K562 (cell line): ENCODE measurements around the gene KIAA0513. TPM values are rescaled to one million over a fixed set of nuclear protein-coding genes. Genes with fewer than 3 reads are reported as not detected.

Experiments
- DMBX1 ChIP-seq: fragments of 250-450 bp; sonication (Bioruptor Pico); IDR thresholded peaks from 2 replicates; pipeline ENCODE4 v1.8.0; 2022; ENCODE audit warnings: inconsistent platforms, mild to moderate bottlenecking, moderate library complexity, borderline replicate concordance
- HMGN3 ChIP-seq: IDR thresholded peaks from 2 replicates; pipeline ENCODE4 v1.6.1; 2011; ENCODE audit warnings: borderline replicate concordance, low read depth, mild to moderate bottlenecking, mixed read lengths, low read length; ENCODE audit not compliant: insufficient read length; ENCODE audit errors: extremely low read depth
- KAT7 ChIP-seq: sonication (generic); formaldehyde crosslinking; IDR thresholded peaks from 2 replicates; pipeline ENCODE4 v1.8.0; 2022; ENCODE audit warnings: missing genetic modification reagents, mild to moderate bottlenecking, borderline replicate concordance
- LEF1 ChIP-seq: fragments of 450-650 bp; IDR thresholded peaks from 2 replicates; pipeline ENCODE4 v1.6.1; 2016; ENCODE audit warnings: mild to moderate bottlenecking
- NR2C1 ChIP-seq, 2 experiments: fragments of 450-650 bp; IDR thresholded peaks; 2 replicates each; pipeline ENCODE4 v1.6.1; 2017; ENCODE audit warnings: mild to moderate bottlenecking in 2 of 2, antibody characterized with exemption in 1 of 2, inconsistent platforms in 1 of 2, missing compliant biosample characterization in 1 of 2, missing genetic modification characterization in 1 of 2
- PCBP2 ChIP-seq: fragments of 200-400 bp; formaldehyde crosslinking; IDR thresholded peaks from 2 replicates; pipeline ENCODE4 v1.6.1; 2018; ENCODE audit warnings: low read length, low read depth, mild to moderate bottlenecking, moderate library complexity; ENCODE audit not compliant: poor library complexity, severe bottlenecking
- PTRF ChIP-seq: fragments of 450-650 bp; IDR thresholded peaks from 2 replicates; pipeline ENCODE4 v1.6.1; 2016; ENCODE audit warnings: mild to moderate bottlenecking, missing genetic modification characterization, missing compliant biosample characterization
- RBM22 ChIP-seq: fragments of 200-400 bp; formaldehyde crosslinking; IDR thresholded peaks from 2 replicates; pipeline ENCODE4 v1.6.1; 2018; ENCODE audit warnings: low read length, low read depth; ENCODE audit not compliant: poor library complexity, severe bottlenecking
- ZNF589 ChIP-seq: fragments of 200-800 bp; sonication (Bioruptor generic); IDR thresholded peaks from 2 replicates; pipeline ENCODE4 v1.6.1; 2016; ENCODE audit warnings: low read depth, missing genetic modification characterization, missing compliant biosample characterization
- polyA plus RNA-seq, 8 experiments: library from polyadenylated mRNA; depleted of rRNA in 4 of 8; stranded (reverse) in 5 of 8; unstranded in 3 of 8; fragments of >200 nt; fragmentation: Nextera tagmentation in 2 of 8; fragmentation: Illumina TruSeq in 1 of 8; extraction: Ambion mirVana in 2 of 8; extraction: Trizol in 1 of 8; gene quantifications; 2 replicates each; pipeline versions ENCODE4 v1.2.1 to v1.2.3, GENCODE V29; 2011 to 2014; ENCODE audit warnings: inconsistent platforms in 1 of 8, missing spikeins in 1 of 8
- total RNA-seq, 7 experiments: library from RNA; depleted of rRNA in 6 of 7; stranded (reverse); fragments of >200 nt in 6 of 7; fragmentation: Illumina TruSeq in 2 of 7; extraction: Trizol in 2 of 7; gene quantifications; 2 replicates each; pipeline versions ENCODE4 v1.2.1 to v1.2.3, GENCODE V29; 2011 to 2021; ENCODE audit warnings: low replicate concordance in 1 of 7
- TF ChIP-seq, protein P1 (sequence below): fragments of 450-650 bp; IDR thresholded peaks from 2 replicates; pipeline ENCODE4 v1.6.1; 2016; ENCODE audit warnings: antibody characterized with exemption
- TF ChIP-seq, protein P2 (sequence below): fragments of 450-650 bp; IDR thresholded peaks from 2 replicates; pipeline ENCODE4 v1.6.1; 2016; ENCODE audit warnings: mild to moderate bottlenecking
- TF ChIP-seq, protein P3 (sequence below), 2 experiments: IDR thresholded peaks in 1 of 2; conservative IDR thresholded peaks in 1 of 2; 2 replicates each; pipeline ENCODE4 v1.6.1; 2016; ENCODE audit warnings: low read depth in 2 of 2, mild to moderate bottlenecking in 1 of 2, missing compliant biosample characterization in 1 of 2, missing genetic modification characterization in 1 of 2, moderate library complexity in 1 of 2
- TF ChIP-seq, protein P4 (sequence below): fragments of 250-450 bp; sonication (Bioruptor Pico); IDR thresholded peaks from 2 replicates; pipeline ENCODE4 v1.8.0; 2022; ENCODE audit warnings: moderate library complexity, mild to moderate bottlenecking, inconsistent platforms
- TF ChIP-seq, protein P5 (sequence below): sonication (generic); formaldehyde crosslinking; IDR thresholded peaks from 2 replicates; pipeline ENCODE4 v1.8.0; 2022; ENCODE audit warnings: mild to moderate bottlenecking, missing genetic modification reagents

KIAA0513 gene
- total and polyA plus RNA-seq, 9 of the 15 experiments (the other 6 are each of a cell fraction or from before 2014, with no cell fraction given), result 0.18 to 13.7 (median 10.2) TPM

DNA sequence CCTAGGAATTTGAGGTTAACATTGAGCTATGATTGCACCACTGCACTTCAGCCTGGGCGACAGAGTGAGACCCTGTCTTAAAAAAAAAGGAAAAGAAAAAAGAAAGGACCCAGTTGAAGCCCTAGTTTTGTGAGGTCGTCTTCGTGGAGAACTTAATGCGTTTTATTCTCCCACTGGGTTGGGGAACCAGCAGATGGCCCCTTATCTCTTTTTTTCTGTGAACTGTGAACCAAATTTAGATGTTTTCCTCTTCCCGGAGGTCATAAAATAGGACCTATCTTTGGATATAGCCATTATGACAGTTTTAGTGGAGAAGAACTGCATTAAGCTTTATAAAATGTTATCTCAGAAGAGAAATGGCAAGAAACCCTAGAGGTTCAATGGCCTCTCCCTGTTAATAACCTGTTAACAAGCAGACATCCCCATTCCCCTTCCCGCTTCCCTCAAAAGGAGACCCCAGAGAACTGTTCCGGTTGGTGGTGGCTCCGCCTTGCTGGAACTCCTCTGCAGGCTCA is 23.5 kb downstream of the KIAA0513 start (continued):
- TF ChIP-seq, protein P1, sequence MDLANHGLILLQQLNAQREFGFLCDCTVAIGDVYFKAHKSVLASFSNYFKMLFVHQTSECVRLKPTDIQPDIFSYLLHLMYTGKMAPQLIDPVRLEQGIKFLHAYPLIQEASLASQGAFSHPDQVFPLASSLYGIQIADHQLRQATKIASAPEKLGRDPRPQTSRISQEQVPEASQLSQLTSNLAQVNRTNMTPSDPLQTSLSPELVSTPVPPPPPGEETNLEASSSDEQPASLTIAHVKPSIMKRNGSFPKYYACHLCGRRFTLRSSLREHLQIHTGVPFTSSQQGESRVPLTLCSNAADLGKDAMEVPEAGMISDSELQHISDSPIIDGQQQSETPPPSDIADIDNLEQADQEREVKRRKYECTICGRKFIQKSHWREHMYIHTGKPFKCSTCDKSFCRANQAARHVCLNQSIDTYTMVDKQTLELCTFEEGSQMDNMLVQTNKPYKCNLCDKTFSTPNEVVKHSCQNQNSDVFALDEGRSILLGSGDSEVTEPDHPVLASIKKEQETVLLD, result no peak
- TF ChIP-seq KAT7 (peak; percentile 83; the same call in 1 of the 2 replicates), DMBX1 (CRISPR knock-in tag) (no peak), PTRF (tag) (no peak), RBM22 (no peak), PCBP2 (no peak), HMGN3 (no peak), LEF1 (peak; percentile 34; the same call in 1 of the 2 replicates), ZNF589 (CRISPR knock-in tag) (peak; percentile 75), NR2C1 (IDR thresholded peaks at IDR 0.05) (no peak), NR2C1 (tag; IDR thresholded peaks at IDR 0.05) (peak; percentile 56; the same call in 1 of the 2 replicates)
- TF ChIP-seq, protein P2, sequence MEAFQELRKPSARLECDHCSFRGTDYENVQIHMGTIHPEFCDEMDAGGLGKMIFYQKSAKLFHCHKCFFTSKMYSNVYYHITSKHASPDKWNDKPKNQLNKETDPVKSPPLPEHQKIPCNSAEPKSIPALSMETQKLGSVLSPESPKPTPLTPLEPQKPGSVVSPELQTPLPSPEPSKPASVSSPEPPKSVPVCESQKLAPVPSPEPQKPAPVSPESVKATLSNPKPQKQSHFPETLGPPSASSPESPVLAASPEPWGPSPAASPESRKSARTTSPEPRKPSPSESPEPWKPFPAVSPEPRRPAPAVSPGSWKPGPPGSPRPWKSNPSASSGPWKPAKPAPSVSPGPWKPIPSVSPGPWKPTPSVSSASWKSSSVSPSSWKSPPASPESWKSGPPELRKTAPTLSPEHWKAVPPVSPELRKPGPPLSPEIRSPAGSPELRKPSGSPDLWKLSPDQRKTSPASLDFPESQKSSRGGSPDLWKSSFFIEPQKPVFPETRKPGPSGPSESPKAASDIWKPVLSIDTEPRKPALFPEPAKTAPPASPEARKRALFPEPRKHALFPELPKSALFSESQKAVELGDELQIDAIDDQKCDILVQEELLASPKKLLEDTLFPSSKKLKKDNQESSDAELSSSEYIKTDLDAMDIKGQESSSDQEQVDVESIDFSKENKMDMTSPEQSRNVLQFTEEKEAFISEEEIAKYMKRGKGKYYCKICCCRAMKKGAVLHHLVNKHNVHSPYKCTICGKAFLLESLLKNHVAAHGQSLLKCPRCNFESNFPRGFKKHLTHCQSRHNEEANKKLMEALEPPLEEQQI, result no peak
- TF ChIP-seq, protein P3, sequence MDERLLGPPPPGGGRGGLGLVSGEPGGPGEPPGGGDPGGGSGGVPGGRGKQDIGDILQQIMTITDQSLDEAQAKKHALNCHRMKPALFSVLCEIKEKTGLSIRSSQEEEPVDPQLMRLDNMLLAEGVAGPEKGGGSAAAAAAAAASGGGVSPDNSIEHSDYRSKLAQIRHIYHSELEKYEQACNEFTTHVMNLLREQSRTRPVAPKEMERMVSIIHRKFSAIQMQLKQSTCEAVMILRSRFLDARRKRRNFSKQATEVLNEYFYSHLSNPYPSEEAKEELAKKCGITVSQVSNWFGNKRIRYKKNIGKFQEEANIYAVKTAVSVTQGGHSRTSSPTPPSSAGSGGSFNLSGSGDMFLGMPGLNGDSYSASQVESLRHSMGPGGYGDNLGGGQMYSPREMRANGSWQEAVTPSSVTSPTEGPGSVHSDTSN (CRISPR knock-in tag; IDR thresholded peaks at IDR 0.05; ENCODE audit: low read depth), result no peak
- TF ChIP-seq, protein P3 (tag; conservative IDR thresholded peaks at IDR 0.05; ENCODE audit: low read depth), result peak; percentile 82
- TF ChIP-seq, protein P4, sequence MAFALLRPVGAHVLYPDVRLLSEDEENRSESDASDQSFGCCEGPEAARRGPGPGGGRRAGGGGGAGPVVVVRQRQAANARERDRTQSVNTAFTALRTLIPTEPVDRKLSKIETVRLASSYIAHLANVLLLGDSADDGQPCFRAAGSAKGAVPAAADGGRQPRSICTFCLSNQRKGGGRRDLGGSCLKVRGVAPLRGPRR, result no peak
- TF ChIP-seq, protein P5, sequence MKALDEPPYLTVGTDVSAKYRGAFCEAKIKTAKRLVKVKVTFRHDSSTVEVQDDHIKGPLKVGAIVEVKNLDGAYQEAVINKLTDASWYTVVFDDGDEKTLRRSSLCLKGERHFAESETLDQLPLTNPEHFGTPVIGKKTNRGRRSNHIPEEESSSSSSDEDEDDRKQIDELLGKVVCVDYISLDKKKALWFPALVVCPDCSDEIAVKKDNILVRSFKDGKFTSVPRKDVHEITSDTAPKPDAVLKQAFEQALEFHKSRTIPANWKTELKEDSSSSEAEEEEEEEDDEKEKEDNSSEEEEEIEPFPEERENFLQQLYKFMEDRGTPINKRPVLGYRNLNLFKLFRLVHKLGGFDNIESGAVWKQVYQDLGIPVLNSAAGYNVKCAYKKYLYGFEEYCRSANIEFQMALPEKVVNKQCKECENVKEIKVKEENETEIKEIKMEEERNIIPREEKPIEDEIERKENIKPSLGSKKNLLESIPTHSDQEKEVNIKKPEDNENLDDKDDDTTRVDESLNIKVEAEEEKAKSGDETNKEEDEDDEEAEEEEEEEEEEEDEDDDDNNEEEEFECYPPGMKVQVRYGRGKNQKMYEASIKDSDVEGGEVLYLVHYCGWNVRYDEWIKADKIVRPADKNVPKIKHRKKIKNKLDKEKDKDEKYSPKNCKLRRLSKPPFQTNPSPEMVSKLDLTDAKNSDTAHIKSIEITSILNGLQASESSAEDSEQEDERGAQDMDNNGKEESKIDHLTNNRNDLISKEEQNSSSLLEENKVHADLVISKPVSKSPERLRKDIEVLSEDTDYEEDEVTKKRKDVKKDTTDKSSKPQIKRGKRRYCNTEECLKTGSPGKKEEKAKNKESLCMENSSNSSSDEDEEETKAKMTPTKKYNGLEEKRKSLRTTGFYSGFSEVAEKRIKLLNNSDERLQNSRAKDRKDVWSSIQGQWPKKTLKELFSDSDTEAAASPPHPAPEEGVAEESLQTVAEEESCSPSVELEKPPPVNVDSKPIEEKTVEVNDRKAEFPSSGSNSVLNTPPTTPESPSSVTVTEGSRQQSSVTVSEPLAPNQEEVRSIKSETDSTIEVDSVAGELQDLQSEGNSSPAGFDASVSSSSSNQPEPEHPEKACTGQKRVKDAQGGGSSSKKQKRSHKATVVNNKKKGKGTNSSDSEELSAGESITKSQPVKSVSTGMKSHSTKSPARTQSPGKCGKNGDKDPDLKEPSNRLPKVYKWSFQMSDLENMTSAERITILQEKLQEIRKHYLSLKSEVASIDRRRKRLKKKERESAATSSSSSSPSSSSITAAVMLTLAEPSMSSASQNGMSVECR, result no peak
